HG03196 (cell line): Measurements from ENCODE around the gene ORAI3.

Experiments
- ATAC-seq: cut with Tn5 transposase; IDR thresholded peaks from one replicate; pipeline ENCODE4 v1.9.1; 2021; ENCODE audit not compliant: unreplicated experiment

The ORAI3 gene

DNA sequence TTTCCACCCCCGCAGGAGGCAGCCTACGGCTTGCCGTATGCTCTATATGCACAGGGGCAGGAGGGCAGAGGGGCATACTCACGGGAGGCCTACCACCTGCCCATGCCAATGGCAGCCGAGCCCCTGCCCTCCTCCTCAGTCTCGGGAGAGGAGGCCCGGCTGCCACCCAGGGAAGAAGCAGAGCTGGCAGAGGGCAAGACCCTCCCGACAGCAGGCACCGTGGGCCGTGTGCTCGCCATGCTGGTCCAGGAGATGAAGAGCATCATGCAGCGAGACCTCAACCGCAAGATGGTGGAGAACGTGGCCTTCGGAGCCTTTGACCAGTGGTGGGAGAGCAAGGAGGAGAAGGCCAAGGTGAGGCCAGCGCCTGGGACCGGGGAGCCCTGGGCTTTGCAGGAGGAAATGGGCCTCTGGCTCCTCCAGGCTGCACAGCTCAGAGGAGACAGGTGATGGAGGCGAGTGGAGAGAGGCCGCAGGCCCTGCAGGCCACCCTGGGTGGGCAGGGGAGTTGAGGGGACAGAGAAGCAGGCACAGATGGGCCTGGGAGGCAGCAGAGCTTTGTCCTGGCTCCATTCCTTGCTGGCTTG lies 17.3 kb downstream of the ORAI3 start:
- ATAC-seq, result no peak

DNA sequence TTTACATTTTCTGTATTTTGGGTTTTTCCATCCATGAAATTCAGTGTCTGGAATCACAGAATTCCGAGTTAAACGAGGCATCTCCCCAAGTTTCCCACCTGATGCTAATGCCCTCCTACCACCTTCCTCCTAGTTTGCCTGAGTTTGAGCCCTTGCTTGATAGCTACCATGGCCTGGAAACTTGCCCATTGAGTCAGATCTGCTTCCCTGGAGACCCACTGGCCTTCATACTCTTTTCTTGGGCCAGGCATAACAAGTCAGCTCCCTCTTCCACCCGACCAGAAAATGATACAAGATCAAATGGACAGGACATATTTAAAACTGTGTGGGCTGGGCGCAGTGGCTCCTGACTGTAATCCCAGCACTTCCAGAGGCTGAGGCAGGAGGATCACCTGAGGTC lies 18.9 kb downstream of the ORAI3 start:
- no peak for ATAC-seq

- no peak for ATAC-seq
Observed at GRCh38 chr16:30969246-30969842, 20.5 kb downstream of the ORAI3 start.

GRCh38 chr16:30971298-30971697 lies 22.4 kb downstream of the ORAI3 start:
- no peak for ATAC-seq

DNA sequence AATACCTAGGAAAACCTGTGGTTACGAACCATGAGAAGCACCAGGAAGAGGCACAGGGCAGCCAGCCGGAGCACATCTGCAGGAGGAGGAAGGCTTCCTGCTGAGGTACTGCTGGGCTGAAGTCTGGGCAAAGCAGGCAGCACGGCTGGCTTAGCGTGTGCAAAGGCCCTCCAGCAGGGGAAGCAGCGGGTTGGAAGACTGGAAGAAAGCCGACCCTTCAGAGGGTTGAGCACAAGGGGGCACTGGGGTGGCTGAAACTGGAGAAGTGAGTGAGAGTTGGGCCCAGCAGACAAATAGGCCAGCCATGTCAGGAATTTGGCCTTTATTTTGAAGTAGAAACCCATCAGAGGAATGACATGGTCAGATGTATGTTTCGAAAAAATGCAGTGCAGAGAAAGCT lies 24.0 kb downstream of the ORAI3 start:
- no peak for ATAC-seq

GRCh38 chr16:30974348-30974747 lies 25.5 kb downstream of the ORAI3 start:
- ATAC-seq, result no peak

- ATAC-seq, result no peak
Observed at GRCh38 chr16:30976486-30976885, 27.6 kb downstream of the ORAI3 start.

- no peak for ATAC-seq
Observed at GRCh38 chr16:30977502-30977901, 28.6 kb downstream of the ORAI3 start.

- ATAC-seq, result no peak
Observed at GRCh38 chr16:30979170-30980022, 30.5 kb downstream of the ORAI3 start.

DNA sequence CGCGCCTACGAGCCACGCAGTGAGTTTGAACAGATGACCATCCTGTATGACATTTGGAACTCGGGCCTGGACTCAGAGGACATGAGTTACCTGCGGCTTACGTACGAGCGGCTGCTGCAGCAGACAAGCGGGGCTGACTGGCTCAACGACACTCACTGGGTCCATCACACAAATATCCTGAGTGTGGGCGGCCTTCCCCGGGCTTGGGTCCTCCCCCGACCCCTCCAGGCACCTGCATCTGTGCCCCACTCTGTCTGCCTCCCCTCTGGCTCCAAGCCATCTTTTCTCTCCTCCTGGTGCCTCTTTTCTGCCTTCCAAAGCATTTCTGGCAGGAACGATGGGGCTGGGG lies 31.1 kb downstream of the ORAI3 start:
- no peak for ATAC-seq

DNA sequence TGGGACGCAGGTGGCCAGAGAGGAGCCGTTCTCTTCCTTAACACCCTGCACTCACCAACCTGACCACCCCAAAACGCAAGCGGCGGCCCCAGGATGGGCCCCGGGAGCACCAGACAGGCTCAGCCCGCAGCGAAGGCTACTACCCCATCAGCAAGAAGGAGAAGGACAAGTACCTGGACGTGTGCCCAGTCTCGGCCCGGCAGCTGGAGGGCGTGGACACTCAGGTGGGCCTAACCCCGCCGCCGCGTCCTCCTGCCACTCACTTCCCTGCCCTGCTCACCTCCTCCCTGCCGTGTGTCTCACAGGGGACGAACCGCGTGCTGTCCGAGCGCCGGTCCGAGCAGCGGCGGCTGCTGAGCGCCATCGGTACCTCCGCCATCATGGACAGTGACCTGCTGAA lies 31.6 kb downstream of the ORAI3 start:
- ATAC-seq, result no peak

- no peak for ATAC-seq
Observed at GRCh38 chr16:30980959-30981358, 32.1 kb downstream of the ORAI3 start.

DNA sequence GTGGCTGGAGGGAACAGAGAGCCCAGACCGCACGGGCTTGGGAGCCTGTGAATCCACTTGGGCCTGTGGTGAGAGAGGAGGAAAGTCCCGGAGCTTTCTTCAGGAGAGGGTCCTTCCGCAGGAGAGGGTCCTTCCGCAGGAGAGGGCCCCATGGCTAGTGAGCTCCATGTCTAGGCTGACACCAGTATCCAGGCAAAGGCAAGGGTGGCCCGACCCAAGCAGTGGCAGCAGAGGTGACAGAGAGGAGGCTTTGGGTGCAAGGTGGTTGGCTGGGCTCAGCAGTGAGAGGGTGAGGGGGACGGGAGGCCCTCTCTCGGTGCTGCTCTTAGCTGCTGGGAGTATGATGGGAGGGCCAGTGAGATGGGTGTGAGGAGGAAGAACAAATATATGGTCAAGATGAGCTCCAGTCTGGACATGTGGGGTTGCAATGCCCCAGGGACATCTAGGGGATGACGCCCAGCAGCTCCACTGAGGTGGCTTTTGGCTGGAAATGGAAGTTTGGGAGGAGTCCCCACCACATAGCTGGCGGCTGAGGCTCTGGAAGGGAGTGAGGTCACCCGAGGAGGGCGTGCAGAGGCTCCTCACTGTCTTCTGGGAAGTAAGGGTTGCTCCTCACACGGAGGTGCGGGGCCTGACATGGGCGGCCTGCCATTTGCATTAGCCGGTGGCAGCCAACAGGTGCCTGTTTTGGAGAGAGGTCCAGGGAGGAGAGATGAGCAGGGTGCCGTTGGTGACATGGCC lies 33.9 kb downstream of the ORAI3 start:
- no peak for ATAC-seq

DNA sequence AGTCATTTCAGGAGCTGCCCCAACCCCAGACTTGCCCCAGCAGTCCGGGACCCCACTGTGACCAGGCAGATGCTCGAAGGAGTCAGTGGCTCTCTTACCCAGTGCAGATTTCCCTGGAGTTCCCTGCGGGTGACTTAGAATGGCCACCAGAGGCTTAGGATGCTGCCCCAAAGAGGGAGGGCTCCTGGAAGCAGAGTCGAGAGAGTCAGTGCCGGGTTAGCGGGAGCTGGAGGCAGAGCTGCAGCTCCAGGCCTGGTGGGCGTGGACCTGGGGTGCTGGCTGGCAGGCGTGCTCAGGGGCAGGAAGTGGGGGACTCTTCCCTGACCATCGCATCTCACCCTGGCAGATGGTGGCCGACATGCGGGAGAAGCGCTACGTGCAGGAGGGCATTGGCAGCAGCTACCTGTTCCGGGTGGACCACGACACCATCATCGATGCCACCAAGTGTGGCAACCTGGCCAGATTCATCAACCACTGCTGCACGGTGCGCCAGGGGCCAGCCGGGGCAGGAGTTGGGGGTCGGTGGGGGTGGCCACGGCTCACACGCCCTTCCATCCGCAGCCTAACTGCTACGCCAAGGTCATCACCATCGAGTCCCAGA lies 34.5 kb downstream of the ORAI3 start:
- ATAC-seq, result no peak

GRCh38 chr16:30983898-30984610 lies 35.2 kb downstream of the ORAI3 start:
- ATAC-seq, result no peak

DNA sequence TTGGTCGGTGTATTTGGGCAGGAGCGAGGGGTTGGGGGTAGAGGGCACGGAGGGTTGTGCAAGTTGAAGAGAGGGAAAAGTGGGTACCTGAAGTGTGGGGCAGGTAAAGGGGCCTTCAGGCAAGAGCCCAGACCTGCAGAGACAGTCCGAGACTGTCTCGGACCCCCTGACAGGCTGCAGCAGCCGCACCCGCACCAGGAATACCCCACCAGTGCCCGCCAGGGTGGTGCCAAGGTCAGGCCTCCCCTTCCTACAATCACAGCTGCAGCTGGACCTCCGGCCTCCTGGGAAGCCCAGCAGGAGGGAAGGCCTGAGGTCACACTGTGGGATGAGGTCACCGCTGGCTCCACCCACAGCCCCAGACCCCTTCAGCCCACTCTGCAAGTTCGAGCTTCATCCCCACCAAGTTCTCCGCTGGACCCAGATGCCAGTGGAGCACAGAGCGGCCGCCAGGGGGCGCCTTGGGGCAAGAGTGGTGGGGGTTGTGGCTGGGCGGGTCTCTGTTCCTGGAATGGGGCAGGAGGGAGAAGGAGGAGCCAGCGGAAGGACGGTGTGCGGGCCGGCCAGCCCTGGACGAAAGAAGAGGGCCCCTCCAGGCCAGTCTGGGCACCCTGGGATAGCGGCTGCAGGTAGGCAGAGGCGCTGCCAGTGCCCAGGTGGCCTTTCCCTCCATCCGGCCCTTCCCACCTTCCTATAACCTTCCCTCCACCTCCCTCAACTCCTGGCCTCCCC lies 36.0 kb downstream of the ORAI3 start, which contains the start of gene HSD3B7:
HSD3B7 (plus strand) TSS at position 539 of the 732 bp plus-strand sequence. CDS start 452 bp downstream, outside the sequence.
- ATAC-seq, result no peak

DNA sequence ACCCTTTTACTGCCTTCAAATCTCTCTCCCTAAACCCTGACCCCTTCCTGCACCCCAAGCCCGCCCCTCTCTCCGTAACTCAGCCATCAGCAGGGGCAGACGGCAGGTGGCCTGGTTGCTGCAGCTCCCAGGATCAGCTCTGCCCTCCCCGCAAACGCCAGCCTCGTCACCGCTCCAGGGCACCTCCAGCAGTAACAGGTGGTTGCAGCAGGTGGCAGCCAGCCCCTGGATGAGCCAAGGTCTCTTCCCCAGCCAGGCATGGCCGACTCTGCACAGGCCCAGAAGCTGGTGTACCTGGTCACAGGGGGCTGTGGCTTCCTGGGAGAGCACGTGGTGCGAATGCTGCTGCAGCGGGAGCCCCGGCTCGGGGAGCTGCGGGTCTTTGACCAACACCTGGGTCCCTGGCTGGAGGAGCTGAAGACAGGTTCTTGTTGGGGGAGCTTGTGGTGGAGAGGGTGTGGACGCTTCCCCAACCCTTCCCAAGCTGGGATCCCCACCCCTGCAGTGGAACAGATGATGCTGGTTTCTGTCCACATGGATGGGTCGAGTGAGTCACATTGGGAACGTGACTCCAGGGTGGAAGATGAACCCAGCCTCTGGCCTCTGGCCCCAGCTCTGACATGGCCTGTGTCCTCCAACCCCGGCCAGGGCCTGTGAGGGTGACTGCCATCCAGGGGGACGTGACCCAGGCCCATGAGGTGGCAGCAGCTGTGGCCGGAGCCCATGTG lies 36.7 kb downstream of the ORAI3 start:
- no peak for ATAC-seq

DNA sequence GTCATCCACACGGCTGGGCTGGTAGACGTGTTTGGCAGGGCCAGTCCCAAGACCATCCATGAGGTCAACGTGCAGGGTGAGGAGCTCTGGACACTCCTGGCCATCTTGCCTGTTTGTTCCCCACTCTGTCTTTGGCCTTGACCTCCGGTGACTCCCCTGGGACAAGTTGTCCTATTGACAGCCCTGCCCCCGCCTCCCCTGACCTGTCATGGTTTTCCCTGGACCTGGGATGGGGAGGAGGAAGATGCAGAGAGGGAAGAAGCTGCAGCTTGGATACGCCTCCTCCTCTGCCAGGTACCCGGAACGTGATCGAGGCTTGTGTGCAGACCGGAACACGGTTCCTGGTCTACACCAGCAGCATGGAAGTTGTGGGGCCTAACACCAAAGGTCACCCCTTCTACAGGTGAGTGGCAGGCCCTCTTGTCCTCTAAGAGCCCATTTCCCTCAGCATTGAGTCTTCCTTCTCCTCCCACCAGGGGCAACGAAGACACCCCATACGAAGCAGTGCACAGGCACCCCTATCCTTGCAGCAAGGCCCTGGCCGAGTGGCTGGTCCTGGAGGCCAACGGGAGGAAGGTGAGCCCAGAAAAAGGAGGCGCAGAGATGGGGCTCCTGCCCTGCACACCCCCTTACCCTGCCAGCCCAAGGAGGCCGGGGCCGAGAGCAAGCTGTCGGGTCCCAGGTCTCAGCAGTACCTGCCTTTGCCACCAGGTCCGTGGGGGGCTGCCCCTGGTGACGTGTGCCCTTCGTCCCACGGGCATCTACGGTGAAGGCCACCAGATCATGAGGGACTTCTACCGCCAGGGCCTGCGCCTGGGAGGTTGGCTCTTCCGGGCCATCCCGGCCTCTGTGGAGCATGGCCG lies 37.5 kb downstream of the ORAI3 start:
- ATAC-seq, result no peak
